SK-N-SH (cell line): ENCODE measurements around the gene MDH1.

Experiments used
- CTCF ChIP-seq: fragments of 200-600 bp; sonication (generic); IDR thresholded peaks from 2 replicates; pipeline ENCODE4 v1.6.1; 2017; ENCODE audit warnings: antibody characterized with exemption, mild to moderate bottlenecking, moderate library complexity
- EP300 ChIP-seq, 2 experiments: IDR thresholded peaks; 2 replicates each; pipeline versions ENCODE4 v1.4.0 to v1.6.1; 2012; ENCODE audit warnings: borderline replicate concordance in 1 of 2, low read depth in 1 of 2, low read length in 1 of 2
- FOSL2 ChIP-seq: IDR thresholded peaks from 2 replicates; pipeline ENCODE4 v1.4.0; 2012; ENCODE audit warnings: low read depth, mild to moderate bottlenecking, moderate library complexity, borderline replicate concordance
- FOXM1 ChIP-seq: IDR thresholded peaks from 2 replicates; pipeline ENCODE4 v1.4.0; 2012; ENCODE audit warnings: low read depth, mild to moderate bottlenecking
- JUND ChIP-seq: IDR thresholded peaks from 2 replicates; pipeline ENCODE4 v1.4.0; 2012
- NFIC ChIP-seq: IDR thresholded peaks from 2 replicates; pipeline ENCODE4 v1.4.0; 2012; ENCODE audit warnings: borderline replicate concordance
- POLR2AphosphoS5 ChIP-seq: IDR thresholded peaks from 2 replicates; pipeline ENCODE4 v1.6.1; 2012; ENCODE audit warnings: low read depth, low read length
- RAD21 ChIP-seq: IDR thresholded peaks from 2 replicates; pipeline ENCODE4 v1.6.1; 2012; ENCODE audit warnings: mild to moderate bottlenecking, low read length
- RFX5 ChIP-seq: IDR thresholded peaks from 2 replicates; pipeline ENCODE4 v1.6.1; 2012; ENCODE audit warnings: mild to moderate bottlenecking, improper control_type of control experiment, low read length
- RXRA ChIP-seq: IDR thresholded peaks from 2 replicates; pipeline ENCODE4 v1.4.0; 2012; ENCODE audit warnings: low read depth, mild to moderate bottlenecking, borderline replicate concordance
- TAF1 ChIP-seq: IDR thresholded peaks from 2 replicates; pipeline ENCODE4 v1.6.1; 2012; ENCODE audit warnings: low read depth, mild to moderate bottlenecking, low read length, moderate library complexity, borderline replicate concordance
- YY1 ChIP-seq: IDR thresholded peaks from 2 replicates; pipeline ENCODE4 v1.4.0; 2012; ENCODE audit warnings: low read depth, mild to moderate bottlenecking
- ZBTB33 ChIP-seq: IDR thresholded peaks from 2 replicates; pipeline ENCODE4 v1.4.0; 2012; ENCODE audit warnings: low read depth, borderline replicate concordance

- no peak for TF ChIP-seq CTCF
- TF ChIP-seq FOSL2: no peak
- TF ChIP-seq YY1: no peak
- no peak for TF ChIP-seq RAD21
- no peak for TF ChIP-seq RXRA
- TF ChIP-seq TAF1: no peak
- no peak for TF ChIP-seq POLR2AphosphoS5
- no peak for TF ChIP-seq NFIC
- TF ChIP-seq JUND: no peak
- TF ChIP-seq FOXM1: no peak
- TF ChIP-seq ZBTB33: no peak
- no peak for TF ChIP-seq EP300 (IDR thresholded peaks at IDR 0.05; ENCODE audit: borderline replicate concordance in 1 of 2, low read depth in 1 of 2, low read length in 1 of 2)
- no peak for TF ChIP-seq RFX5
Measured at GRCh38 chr2:63555931-63556330, 32.8 kb upstream of the MDH1 start.
